H1 (cell line): ENCODE data around the gene FGD6.

Experiments
- CEBPB ChIP-seq: IDR thresholded peaks from 2 replicates; pipeline ENCODE4 v1.6.1; 2012; ENCODE audit warnings: low read depth, low read length
- CHD1 ChIP-seq: IDR thresholded peaks from 2 replicates; pipeline ENCODE4 v1.6.1; 2012; ENCODE audit warnings: low read depth, low read length, improper control_type of control experiment
- CTCF ChIP-seq, 3 experiments: IDR thresholded peaks; 1 replicate in 2 of 3; 2 replicates in 1 of 3; pipeline versions ENCODE4 v1.5.1 to v1.6.1; 2011; ENCODE audit warnings: low read length in 3 of 3, mild to moderate bottlenecking in 3 of 3, inconsistent platforms in 2 of 3, low read depth in 1 of 3, moderate library complexity in 1 of 3; ENCODE audit not compliant: insufficient read depth in 1 of 3; ENCODE audit errors: control extremely low read depth in 1 of 3
- EP300 ChIP-seq, 2 experiments: IDR thresholded peaks; 1 replicate in 1 of 2; 2 replicates in 1 of 2; pipeline ENCODE4 v1.6.1; 2011 to 2012; ENCODE audit warnings: low read depth in 2 of 2, low read length in 2 of 2, mild to moderate bottlenecking in 2 of 2, borderline replicate concordance in 1 of 2, inconsistent platforms in 1 of 2, moderate library complexity in 1 of 2
- GTF2F1 ChIP-seq: IDR thresholded peaks from 2 replicates; pipeline ENCODE4 v1.6.1; 2012; ENCODE audit warnings: low read depth, low read length, improper control_type of control experiment, borderline replicate concordance
- MAFK ChIP-seq: IDR thresholded peaks from 2 replicates; pipeline ENCODE4 v1.6.1; 2012; ENCODE audit warnings: low read depth, mild to moderate bottlenecking, improper control_type of control experiment, low read length
- NANOG ChIP-seq: IDR thresholded peaks from 2 replicates; pipeline ENCODE4 v1.6.1; 2011; ENCODE audit warnings: low read length, low read depth, mild to moderate bottlenecking, inconsistent platforms; ENCODE audit not compliant: insufficient read depth, poor library complexity, severe bottlenecking
- NRF1 ChIP-seq: IDR thresholded peaks from 2 replicates; pipeline ENCODE4 v1.6.1; 2011; ENCODE audit warnings: mild to moderate bottlenecking, low read depth, low read length, improper control_type of control experiment
- POLR2A ChIP-seq, 2 experiments: IDR thresholded peaks; 1 replicate in 1 of 2; 2 replicates in 1 of 2; pipeline ENCODE4 v1.6.1; 2011; ENCODE audit warnings: low read depth in 2 of 2, low read length in 2 of 2, mild to moderate bottlenecking in 2 of 2; ENCODE audit errors: control extremely low read depth in 1 of 2
- POLR2AphosphoS5 ChIP-seq: IDR thresholded peaks from 2 replicates; pipeline ENCODE4 v1.6.1; 2011; ENCODE audit warnings: low read depth, low read length
- SIN3A ChIP-seq, 2 experiments: IDR thresholded peaks in 1 of 2; conservative IDR thresholded peaks in 1 of 2; 2 replicates each; pipeline ENCODE4 v1.6.1; 2011 to 2012; ENCODE audit warnings: low read length in 2 of 2, improper control_type of control experiment in 1 of 2, low read depth in 1 of 2, mild to moderate bottlenecking in 1 of 2
- YY1 ChIP-seq: IDR thresholded peaks from 2 replicates; pipeline ENCODE4 v1.6.1; 2011; ENCODE audit warnings: low read depth, mild to moderate bottlenecking, low read length
- TF ChIP-seq, protein P1 (sequence below): IDR thresholded peaks from 2 replicates; pipeline ENCODE4 v1.6.1; 2012; ENCODE audit warnings: inconsistent platforms
- TF ChIP-seq, protein P2 (sequence below): IDR thresholded peaks from 2 replicates; pipeline ENCODE4 v1.6.1; 2012; ENCODE audit warnings: low read length, inconsistent platforms

DNA sequence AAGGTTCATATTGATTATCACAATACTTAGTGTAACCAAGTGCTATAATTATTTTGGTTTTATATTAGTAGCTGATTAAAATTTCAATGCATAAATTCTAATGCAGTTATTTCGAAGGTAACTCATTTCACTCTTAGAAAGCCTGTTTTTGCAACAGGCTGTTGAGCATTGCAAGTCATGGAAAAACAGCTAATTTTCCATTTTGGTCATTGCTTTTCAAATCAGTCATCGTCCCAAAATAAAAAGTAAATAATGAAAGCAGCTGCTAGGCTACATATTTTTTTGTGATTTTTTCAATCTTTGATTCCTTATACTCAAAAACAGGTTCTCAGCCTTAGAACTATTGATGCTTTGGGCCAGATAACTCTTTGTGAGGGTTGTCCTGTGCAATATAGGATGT lies 23.3 kb upstream of the FGD6 start:
- no peak for TF ChIP-seq CTCF (IDR thresholded peaks at IDR 0.05; ENCODE audit: control extremely low read depth in 1 of 3, insufficient read depth in 1 of 3, low read depth in 1 of 3, low read length in 3 of 3)
- no peak for TF ChIP-seq NANOG
- TF ChIP-seq POLR2A (IDR thresholded peaks at IDR 0.05; ENCODE audit: control extremely low read depth in 1 of 2, low read depth in 2 of 2, low read length in 2 of 2): no peak
- TF ChIP-seq CEBPB: no peak
- TF ChIP-seq YY1: no peak
- no peak for TF ChIP-seq GTF2F1
- no peak for TF ChIP-seq NRF1
- TF ChIP-seq, protein P1, sequence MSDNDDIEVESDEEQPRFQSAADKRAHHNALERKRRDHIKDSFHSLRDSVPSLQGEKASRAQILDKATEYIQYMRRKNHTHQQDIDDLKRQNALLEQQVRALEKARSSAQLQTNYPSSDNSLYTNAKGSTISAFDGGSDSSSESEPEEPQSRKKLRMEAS: no peak
- TF ChIP-seq EP300 (IDR thresholded peaks at IDR 0.05; ENCODE audit: borderline replicate concordance in 1 of 2, low read depth in 2 of 2, low read length in 2 of 2): no peak
- TF ChIP-seq POLR2AphosphoS5: no peak
- TF ChIP-seq, protein P2, sequence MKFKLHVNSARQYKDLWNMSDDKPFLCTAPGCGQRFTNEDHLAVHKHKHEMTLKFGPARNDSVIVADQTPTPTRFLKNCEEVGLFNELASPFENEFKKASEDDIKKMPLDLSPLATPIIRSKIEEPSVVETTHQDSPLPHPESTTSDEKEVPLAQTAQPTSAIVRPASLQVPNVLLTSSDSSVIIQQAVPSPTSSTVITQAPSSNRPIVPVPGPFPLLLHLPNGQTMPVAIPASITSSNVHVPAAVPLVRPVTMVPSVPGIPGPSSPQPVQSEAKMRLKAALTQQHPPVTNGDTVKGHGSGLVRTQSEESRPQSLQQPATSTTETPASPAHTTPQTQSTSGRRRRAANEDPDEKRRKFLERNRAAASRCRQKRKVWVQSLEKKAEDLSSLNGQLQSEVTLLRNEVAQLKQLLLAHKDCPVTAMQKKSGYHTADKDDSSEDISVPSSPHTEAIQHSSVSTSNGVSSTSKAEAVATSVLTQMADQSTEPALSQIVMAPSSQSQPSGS: no peak
- no peak for TF ChIP-seq CHD1
- no peak for TF ChIP-seq MAFK
- TF ChIP-seq SIN3A (conservative IDR thresholded peaks at IDR 0.05 in 1 of 2, IDR thresholded peaks at IDR 0.05 in 1 of 2; ENCODE audit: low read depth in 1 of 2, low read length in 2 of 2): no peak
